ENCODE data around the gene SPINT2.

GRCh38 chr19:38265213-38265861 lies 964 bp downstream of the SPINT2 start:
- TF ChIP-seq, protein P1, sequence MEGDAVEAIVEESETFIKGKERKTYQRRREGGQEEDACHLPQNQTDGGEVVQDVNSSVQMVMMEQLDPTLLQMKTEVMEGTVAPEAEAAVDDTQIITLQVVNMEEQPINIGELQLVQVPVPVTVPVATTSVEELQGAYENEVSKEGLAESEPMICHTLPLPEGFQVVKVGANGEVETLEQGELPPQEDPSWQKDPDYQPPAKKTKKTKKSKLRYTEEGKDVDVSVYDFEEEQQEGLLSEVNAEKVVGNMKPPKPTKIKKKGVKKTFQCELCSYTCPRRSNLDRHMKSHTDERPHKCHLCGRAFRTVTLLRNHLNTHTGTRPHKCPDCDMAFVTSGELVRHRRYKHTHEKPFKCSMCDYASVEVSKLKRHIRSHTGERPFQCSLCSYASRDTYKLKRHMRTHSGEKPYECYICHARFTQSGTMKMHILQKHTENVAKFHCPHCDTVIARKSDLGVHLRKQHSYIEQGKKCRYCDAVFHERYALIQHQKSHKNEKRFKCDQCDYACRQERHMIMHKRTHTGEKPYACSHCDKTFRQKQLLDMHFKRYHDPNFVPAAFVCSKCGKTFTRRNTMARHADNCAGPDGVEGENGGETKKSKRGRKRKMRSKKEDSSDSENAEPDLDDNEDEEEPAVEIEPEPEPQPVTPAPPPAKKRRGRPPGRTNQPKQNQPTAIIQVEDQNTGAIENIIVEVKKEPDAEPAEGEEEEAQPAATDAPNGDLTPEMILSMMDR (IDR thresholded peaks at IDR 0.05; ENCODE audit: insufficient read depth, low read depth, low read length), result no peak
- no peak for TF ChIP-seq EZH2 (IDR thresholded peaks at IDR 0.05; ENCODE audit: insufficient read depth, low read length)
